Coronary artery (tissue), 2 donors: Measurements from ENCODE around the gene OPHN1.
"Not testable (repeated sequence)": the region's sequence is repeated elsewhere in the genome, so short reads cannot be mapped to it uniquely, and the experiment has no call there.

ENCODE experiments used
- DNase-seq: peaks from one replicate; pipeline ENCODE4 v3.0.0-alpha.2; 2017; ENCODE audit warnings: low spot score
- H3K27ac ChIP-seq, 2 donors: fragments of 200-600 bp; sonication (generic); one replicate each; pipeline ENCODE4 v1.5.1; 2016 to 2019
- H3K4me3 ChIP-seq: fragments of 200-600 bp; sonication (generic); 2 replicates; pipeline ENCODE4 v1.5.1; 2016; ENCODE audit warnings: mild to moderate bottlenecking, moderate library complexity
- CTCF ChIP-seq: fragments of 200-600 bp; sonication (generic); IDR thresholded peaks from one replicate; pipeline ENCODE4 v1.5.1; 2019; ENCODE audit warnings: antibody characterized with exemption

Gene OPHN1

GRCh38 chrX:68090266-68090665 is 343.0 kb downstream of the OPHN1 start:
- H3K27ac ChIP-seq: no peak overlapping the region
- TF ChIP-seq CTCF: no peak
- DNase-seq: no peak
- H3K4me3 ChIP-seq: no peak overlapping the region

- Histone ChIP-seq H3K27ac (peak overlapping the region in 1 of 2 donors; percentile 33), H3K4me3 (no peak overlapping the region)
- DNase-seq: no peak
- no peak for TF ChIP-seq CTCF
These were observed 345.8 kb downstream of the OPHN1 start for GRCh38 chrX:68087526-68087925.

GRCh38 chrX:68086709-68087108 is 346.6 kb downstream of the OPHN1 start:
- DNase-seq: no peak
- H3K27ac ChIP-seq: peak overlapping the region in 1 of 2 donors; percentile 33
- no peak for TF ChIP-seq CTCF
- H3K4me3 ChIP-seq: no peak overlapping the region

- Histone ChIP-seq H3K27ac (peak overlapping the region in 1 of 2 donors; percentile 3), H3K4me3 (no peak overlapping the region)
- DNase-seq: no peak
- no peak for TF ChIP-seq CTCF
These were observed 348.5 kb downstream of the OPHN1 start for GRCh38 chrX:68084765-68085164.

GRCh38 chrX:68083510-68083909 is 349.8 kb downstream of the OPHN1 start:
- Histone ChIP-seq H3K4me3 (no peak overlapping the region), H3K27ac (no peak overlapping the region)
- no peak for TF ChIP-seq CTCF
- no peak for DNase-seq

GRCh38 chrX:68079961-68080360 is 353.3 kb downstream of the OPHN1 start:
- Histone ChIP-seq H3K4me3 (no peak overlapping the region), H3K27ac (no peak overlapping the region)
- no peak for TF ChIP-seq CTCF
- DNase-seq: no peak

- H3K4me3 ChIP-seq, H3K27ac ChIP-seq, DNase-seq: not testable (repeated sequence)
These were observed 354.5 kb downstream of the OPHN1 start for GRCh38 chrX:68078801-68079200.

- no peak for DNase-seq
- TF ChIP-seq CTCF: no peak
- H3K4me3 ChIP-seq: no peak overlapping the region
- no peak overlapping the region for H3K27ac ChIP-seq
These were observed 355.9 kb downstream of the OPHN1 start for GRCh38 chrX:68077378-68077777.
